ENCODE measurements around the gene SPRYD4. TPM values are rescaled to one million over a fixed set of nuclear protein-coding genes. Genes with fewer than 3 reads are reported as not detected.

The SPRYD4 gene
- total RNA-seq: 2.6 and 3.4 TPM in 2 replicates

GRCh38 chr12:56468216-56469006, at the start of gene SPRYD4:
SPRYD4 (plus strand) TSS chr12:56468578; CDS start chr12:56468592, 14 bp downstream.

GRCh38 chr12:56448860-56449621, 19.3 kb upstream of the SPRYD4 start, which contains the start of gene TIMELESS:
TIMELESS (minus strand) TSS chr12:56449426; CDS start chr12:56434170, 15,256 bp downstream.

GRCh38 chr12:56454557-56454956, 13.8 kb upstream of the SPRYD4 start, which contains the start of gene MIP:
MIP (minus strand) TSS chr12:56454657; CDS start chr12:56454613, 44 bp downstream.

GRCh38 chr12:56488041-56488955, 19.9 kb downstream of the SPRYD4 start, which contains the start of gene GLS2:
GLS2 (minus strand) TSS chr12:56488161; CDS start chr12:56488118, 43 bp downstream.

GRCh38 chr12:56521590-56522371, 53.4 kb downstream of the SPRYD4 start, which contains the start of gene RBMS2:
RBMS2 (plus strand) TSS chr12:56521820; CDS start chr12:56522024, 204 bp downstream.

Other genes starting within 250 kb of the SPRYD4 start
- 92.1 and 143 TPM in 2 replicates for gene RNF41, start 246.7 kb upstream of the SPRYD4 start, total RNA-seq
- gene NABP2, start 244.2 kb upstream of the SPRYD4 start, total RNA-seq: 30.2 and 33.0 TPM in 2 replicates
- gene SLC39A5, start 238.5 kb upstream of the SPRYD4 start, total RNA-seq: not detected in 2 replicates
- gene ANKRD52, start 210.2 kb upstream of the SPRYD4 start, total RNA-seq: 23.8 and 27.5 TPM in 2 replicates
- 7.8 and 11.7 TPM in 2 replicates for gene COQ10A, start 201.6 kb upstream of the SPRYD4 start, total RNA-seq
- gene CS, start 168.2 kb upstream of the SPRYD4 start, total RNA-seq: 213 and 238 TPM in 2 replicates
- gene CNPY2, start 152.6 kb upstream of the SPRYD4 start, total RNA-seq: 102 and 107 TPM in 2 replicates
- 11.8 and 16.3 TPM in 2 replicates for gene PAN2, start 134.6 kb upstream of the SPRYD4 start, total RNA-seq
- gene IL23A, start 129.7 kb upstream of the SPRYD4 start, total RNA-seq: 0.76 TPM in 1 of 2 replicates, not detected in the other
- 69.4 and 94.7 TPM in 2 replicates for gene STAT2, start 108.5 kb upstream of the SPRYD4 start, total RNA-seq
- gene APOF, start 105.7 kb upstream of the SPRYD4 start, total RNA-seq: not detected in 2 replicates
- 5.2 and 7.5 TPM in 2 replicates for gene TIMELESS, start 19.2 kb upstream of the SPRYD4 start, total RNA-seq
- gene MIP, start 13.9 kb upstream of the SPRYD4 start, total RNA-seq: 0.29 TPM in 1 of 2 replicates, not detected in the other
- not detected in 2 replicates for gene GLS2, start 19.6 kb downstream of the SPRYD4 start, total RNA-seq
- 49.0 and 59.4 TPM in 2 replicates for gene RBMS2, start 53.2 kb downstream of the SPRYD4 start, total RNA-seq
- gene BAZ2A, start 161.7 kb downstream of the SPRYD4 start, total RNA-seq: 56.8 and 60.8 TPM in 2 replicates
- gene ATP5F1B, start 177.4 kb downstream of the SPRYD4 start, total RNA-seq: 493 and 570 TPM in 2 replicates
- gene PTGES3, start 219.7 kb downstream of the SPRYD4 start, total RNA-seq: 85.3 and 123 TPM in 2 replicates

Data from vein endothelial cell (primary cell).